HG03469 (cell line): ENCODE data around the gene SMIM5.

Experiments used
- ATAC-seq: cut with Tn5 transposase; IDR thresholded peaks from one replicate; pipeline ENCODE4 v1.9.1; 2021; ENCODE audit warnings: mild to moderate bottlenecking, moderate library complexity, moderate number of reproducible peaks; ENCODE audit not compliant: unreplicated experiment

The SMIM5 gene

DNA sequence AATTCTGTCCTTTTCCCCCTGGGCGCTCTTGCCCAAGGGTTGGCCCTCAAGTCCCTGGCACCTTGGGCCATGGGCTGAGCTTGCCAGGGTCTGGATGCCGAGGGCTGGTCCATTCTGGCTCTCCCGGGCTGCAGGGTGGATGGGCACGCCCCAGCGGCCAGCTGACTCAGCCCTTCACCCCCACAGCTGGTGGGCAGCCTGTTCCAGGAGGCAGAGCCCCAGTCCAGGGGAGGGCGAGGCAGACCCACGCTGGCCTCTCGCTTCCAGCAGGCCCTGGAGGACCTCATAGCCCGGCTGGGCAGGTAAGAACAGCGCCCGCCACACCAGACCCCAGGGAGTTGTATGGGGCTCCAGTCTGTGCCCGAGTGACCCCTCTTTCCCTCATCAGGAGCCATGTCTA is 30.6 kb upstream of the SMIM5 start:
- ATAC-seq, result no peak

DNA sequence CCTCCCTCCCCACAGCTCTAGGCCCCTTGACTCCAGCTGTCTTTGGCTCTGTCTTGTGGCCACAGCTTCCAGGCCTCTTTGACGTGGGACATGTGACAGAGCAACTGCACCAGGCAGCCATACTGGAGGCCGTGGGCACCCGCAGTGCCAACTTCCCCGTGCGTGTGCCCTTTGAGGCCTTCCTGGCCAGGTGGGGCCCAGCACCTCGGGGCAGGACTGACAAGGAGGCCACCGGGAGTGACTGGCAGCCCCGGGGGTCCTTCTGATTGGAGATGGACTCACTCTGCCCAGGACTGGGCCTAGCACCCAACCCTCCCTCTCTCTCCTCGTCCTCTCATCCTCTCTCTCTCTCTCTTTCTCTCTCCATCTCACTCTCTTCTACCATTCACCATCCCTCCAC is 30.1 kb upstream of the SMIM5 start:
- no peak for ATAC-seq

DNA sequence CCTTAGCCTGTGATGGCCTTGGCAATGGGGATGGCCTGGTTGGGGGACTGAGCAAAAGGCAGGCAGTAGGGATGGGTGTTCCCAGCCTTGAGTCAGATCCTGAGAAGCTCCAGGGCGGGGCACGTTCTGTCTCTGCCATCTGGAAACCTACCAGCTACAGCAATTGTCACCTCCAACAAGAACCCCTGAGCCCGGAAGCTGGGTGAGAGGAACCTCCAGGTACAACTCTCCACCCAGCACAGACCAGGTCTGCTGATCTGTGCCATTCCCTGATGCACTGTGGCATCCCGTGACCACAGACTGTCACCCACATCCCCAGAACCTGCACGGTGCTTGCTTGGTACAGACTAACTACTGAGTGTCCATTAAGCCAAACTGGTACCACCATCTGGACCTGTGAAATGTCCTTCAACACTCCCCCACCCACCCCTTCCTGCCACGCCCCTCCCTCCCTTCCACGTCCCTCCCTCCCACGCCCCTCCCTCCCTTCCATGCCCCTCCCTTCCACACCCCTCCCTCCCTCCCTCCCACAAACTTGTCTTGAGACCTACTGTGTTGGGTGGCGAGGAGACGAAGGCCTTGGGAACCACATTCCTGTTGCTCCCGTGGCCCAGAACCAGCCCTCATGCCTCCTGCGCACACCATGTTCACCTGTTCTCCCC is 29.1 kb upstream of the SMIM5 start:
- ATAC-seq, result no peak

DNA sequence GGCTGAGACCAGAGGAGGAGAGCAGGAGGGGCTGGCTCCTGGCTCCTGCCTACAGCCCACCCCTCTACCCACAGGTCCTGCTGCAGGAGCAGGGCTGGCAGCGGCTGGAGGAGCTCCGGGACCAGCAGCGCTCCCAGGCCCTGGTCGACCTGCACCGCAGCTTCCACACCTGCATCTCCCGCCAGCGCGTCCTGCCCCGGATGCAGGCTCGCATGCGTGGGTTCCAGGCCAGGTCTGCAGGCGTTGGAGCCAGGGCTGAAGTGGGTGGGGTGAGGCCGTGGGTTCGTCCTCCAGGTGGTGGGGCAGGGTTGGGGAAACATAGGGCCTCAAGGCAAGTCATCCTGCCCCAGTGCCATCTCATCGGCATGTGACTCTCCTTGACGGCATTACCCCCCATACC is 27.4 kb upstream of the SMIM5 start:
- no peak for ATAC-seq

DNA sequence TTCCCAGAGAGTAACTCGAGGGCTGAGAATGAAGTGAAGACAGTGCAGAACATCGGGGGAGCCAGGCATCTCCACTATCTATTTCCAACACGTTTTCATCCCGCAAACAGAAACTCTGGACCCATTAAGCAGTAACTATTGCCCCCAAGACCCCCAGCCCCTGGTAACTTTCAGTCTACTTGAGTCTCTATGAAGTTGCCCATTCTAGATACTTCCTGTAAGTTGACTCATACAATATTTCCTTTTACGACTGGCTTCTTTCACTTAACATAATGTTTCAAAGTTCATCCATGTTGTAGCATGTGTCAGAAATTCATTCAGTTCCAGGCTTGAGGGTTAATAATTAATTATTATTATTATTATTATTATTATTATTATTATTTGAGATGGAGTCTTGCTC is 26.1 kb upstream of the SMIM5 start:
- no peak for ATAC-seq

DNA sequence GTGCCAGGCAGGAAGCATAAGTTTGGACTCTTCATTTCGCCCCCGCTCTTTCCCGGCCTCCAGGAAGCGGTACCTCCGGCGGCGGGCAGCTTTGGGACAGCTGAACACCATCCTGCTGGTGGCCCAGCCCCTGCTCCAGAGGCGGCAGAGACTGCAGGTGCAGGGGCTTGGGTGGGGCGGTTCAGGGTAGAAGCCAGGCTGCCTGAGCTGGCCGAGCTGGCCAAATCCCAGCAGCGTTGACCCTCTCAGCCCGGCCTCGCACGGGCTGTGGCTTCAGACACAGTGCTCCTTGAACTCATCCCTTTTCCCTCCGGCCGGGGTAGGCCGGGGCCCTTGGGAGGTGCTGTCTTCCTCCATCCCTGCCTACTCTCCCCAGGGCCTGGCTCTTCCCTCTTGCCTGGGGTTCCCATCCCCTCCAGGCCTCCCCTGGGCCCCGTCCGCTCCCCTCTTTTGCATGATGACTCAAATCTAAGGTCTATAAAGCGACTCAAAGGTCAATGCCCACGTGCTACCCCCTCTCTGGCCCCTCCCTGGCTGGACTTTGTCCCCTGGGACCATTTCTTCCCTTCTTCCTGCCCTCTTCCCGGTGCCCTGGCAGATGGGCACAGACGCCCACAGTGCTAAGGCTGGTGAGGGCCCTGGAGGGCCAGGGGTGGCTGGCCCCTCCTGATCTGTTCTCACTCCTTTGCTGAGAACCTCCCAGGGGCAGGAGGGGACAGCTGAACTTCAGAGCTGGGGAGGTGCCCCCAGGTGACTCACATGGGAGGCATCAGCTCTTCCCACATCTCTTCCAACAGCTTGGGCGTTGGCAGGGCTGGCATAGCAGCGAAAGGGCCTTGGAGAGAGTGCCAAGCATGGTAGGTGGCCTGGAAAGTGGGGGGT is 22.9 kb upstream of the SMIM5 start:
- ATAC-seq, result no peak

DNA sequence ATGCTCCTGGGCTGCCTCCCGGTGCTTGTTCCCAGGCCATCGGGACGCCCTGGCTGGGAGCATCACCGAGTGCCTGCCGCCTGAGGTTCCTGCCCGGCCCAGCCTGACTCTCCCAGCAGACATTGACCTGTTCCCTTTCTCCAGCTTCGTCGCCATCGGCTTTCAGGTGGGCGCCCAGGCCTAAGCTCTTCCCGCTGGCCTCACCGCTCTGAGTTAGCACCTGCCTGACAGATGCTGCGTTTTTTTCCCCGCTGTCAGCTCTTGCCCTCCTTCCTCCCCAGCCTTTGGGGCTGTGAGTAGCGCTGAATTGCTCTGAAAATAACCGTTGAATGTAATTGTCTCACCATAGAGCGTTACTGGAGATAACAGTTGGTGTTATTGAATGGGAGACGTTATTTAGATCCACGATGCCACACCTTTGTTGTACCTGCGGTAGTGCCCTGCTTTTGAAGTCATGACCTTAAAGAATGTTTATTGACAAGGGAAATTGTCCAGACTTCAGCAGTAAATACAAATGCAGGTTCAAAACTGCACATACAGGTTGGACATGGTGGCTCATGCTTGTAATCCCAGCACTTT is 21.3 kb upstream of the SMIM5 start:
- ATAC-seq, result no peak

DNA sequence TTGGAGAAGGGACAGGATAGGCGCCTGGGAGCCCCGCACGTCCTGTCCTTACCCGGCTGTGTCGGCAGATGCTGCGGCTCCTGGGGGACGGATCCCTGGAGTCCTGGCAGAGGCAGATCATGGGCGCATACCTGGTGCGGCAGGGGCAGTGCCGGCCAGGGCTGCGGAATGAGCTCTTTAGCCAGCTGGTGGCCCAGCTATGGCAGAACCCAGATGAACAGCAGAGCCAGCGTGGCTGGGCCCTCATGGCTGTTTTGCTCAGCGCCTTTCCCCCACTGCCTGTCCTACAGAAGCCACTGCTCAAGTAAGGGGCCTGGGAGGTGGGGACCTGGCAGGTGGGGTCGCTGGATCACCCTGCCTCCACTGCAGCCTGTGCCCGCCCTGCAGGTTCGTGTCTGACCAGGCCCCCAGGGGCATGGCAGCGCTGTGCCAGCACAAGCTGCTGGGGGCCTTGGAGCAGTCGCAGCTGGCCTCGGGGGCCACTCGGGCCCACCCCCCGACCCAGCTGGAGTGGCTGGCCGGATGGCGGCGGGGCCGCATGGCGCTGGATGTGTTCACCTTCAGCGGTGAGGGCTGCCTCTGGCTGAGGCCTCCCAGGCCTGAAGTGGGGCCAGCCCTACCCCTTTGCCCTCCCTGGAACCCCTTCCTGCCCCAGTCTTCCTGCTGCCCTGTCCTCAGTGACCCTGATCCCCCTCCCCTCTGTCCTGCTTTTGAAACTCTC is 20.2 kb upstream of the SMIM5 start:
- no peak for ATAC-seq

DNA sequence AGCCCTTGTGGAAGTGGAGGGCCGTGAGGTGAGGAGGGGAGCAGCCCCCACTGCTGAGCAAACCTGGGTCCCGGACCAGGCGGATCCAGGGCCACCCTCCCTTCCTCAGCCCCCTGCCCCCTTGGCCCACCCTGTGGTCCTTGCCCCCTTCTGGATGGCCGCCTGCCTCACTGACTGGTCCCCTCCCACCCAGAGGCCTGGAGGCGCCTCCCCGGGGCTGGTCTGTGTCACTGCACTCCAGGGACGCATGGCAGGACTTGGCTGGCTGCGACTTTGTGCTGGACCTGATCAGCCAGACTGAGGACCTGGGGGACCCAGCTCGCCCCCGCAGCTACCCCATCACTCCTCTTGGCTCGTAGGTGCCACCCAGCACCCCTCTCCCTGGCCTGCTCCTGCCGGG is 19.2 kb upstream of the SMIM5 start:
- no peak for ATAC-seq

DNA sequence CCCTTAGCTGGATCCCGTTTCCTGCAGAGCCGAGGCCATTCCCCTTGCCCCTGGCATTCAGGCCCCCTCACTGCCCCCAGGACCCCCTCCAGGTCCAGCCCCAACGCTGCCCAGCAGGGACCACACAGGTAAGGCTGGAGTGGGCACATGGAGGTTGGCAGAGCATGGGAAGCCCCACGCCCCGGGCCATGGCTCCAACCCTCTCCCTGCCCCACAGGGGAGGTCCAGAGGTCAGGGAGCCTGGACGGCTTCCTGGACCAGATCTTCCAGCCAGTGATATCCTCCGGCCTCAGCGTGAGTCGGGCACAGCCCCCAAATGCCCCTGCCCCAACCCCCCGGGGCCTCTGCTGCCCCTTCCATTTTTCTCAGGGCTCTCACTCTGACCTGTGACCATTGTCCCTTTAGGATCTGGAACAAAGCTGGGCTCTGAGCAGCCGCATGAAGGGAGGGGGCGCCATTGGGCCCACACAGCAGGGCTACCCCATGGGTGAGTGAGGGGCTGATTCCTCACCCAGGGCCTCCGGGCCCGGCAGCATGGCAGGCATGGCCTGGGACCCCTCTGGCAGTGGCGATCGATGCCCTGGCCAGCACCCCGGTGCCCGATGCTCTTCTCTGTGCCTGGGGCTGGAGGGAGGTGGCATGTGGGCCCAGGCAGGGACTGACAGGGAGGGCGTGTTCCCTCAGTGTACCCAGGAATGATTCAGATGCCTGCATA is 18.5 kb upstream of the SMIM5 start:
- no peak for ATAC-seq

DNA sequence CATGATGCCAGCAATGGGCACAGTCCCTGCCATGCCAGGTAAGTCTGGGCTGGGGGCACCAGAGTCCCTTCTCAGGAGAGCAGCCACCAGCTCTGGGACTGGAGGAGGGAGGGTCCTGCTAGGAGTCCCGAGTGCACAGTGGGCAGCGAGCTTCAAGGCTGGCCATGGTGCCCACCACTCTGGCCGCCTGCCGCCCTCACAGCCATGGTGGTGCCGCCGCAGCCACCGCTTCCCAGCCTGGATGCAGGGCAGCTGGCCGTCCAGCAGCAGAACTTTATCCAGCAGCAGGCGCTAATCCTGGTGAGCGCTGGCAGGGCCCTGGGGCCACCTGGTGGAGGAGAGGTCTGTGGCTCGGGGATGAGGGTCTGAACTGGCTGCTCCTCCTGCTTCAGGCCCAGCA is 17.9 kb upstream of the SMIM5 start:
- ATAC-seq, result no peak

DNA sequence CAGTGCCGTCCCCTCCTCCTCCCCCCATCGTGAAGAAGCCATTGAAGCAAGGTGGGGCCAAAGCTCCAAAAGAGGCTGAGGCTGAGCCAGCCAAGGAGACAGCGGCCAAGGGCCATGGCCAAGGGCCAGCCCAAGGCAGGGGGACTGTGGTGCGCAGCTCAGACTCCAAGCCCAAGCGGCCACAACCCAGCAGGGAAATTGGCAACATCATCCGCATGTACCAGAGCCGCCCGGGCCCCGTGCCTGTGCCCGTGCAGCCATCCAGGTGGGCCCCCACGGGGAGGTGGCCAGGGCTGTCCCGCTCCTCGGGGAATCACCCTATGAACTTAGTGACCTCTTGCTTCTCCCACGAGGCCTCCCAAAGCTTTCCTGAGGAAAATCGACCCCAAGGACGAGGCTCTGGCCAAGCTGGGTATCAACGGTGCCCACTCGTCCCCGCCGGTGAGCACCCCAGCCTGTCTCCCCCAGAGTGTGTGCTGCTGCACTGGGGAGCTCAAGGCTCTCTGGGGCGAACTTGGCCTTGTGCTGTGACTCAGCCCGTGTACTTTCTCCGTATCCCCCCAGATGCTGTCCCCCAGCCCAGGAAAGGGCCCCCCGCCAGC is 16.6 kb upstream of the SMIM5 start:
- ATAC-seq, result no peak

DNA sequence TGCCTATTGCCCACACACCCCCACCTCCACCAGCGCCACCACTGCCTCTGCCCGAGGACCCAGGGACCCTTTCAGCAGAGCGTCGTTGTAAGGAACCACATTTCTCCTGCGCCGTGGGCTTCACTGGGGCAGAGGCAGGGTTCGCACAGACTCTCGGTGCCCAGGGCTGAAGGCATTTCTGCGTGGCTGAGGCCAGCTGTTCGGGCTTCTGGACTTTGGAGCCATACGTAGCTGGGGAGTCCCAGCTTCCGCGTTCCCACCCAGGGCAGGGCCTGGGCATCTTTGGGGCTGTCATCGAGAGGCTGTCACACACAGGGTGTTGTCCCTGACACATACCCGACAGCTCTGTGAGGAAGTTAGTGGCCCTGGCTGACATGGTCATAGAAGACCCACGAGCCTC is 16.0 kb upstream of the SMIM5 start:
- no peak for ATAC-seq

DNA sequence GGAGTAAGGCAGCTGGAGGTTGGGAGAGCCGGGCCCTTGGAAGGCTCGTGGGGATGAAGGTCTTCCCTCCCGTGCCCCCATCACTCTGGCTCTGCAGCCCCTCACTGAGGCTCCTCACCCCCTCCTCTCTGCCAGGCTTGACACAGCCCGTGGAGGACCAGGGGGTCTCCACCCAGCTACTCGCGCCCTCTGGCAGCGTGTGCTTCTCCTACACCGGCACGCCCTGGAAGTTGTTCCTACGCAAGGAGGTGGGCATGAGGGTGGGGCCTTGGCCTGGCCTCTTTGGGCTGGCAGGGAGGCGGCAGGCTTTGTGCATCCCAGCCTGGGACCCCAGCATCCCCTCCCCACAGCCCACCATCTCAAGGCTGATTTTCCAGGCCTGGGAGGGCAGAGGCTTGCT is 15.6 kb upstream of the SMIM5 start:
- no peak for ATAC-seq

DNA sequence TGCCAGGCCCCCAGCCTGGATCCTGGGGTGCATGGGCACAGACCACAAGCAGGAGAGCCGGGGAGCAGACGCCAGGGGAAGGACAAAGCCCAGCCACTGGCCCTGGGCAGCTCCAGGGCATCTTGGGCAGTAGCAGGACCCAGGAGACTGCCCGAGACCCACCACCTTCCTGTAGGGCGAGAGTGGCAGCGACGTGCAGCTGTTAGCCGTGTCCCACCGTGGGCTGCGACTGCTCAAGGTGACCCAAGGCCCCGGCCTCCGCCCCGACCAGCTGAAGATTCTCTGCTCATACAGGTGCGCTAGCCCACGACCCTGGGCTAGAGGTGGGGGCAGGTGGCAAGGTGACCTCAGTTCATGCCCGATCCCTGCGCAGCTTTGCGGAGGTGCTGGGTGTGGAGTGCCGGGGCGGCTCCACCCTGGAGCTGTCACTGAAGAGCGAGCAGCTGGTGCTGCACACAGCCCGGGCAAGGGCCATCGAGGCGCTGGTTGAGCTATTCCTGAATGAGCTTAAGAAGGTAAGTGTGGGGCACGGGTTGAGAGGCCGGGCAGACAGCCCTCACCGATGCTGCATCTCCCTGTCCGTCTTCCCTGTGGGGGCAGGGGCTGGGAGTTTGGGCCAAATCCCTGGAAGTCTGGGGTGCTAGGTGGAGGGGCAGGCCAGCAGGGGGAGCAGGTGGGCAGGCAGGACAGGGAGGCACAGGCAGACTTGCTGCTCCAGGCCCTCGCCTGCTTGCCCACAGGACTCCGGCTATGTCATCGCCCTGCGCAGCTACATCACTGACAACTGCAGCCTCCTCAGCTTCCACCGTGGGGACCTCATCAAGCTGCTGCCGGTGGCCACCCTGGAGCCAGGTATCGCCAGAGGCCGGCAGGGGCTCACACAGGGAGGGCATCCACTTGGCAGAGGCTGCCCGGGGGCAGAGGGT is 13.5 kb upstream of the SMIM5 start:
- ATAC-seq, result no peak

DNA sequence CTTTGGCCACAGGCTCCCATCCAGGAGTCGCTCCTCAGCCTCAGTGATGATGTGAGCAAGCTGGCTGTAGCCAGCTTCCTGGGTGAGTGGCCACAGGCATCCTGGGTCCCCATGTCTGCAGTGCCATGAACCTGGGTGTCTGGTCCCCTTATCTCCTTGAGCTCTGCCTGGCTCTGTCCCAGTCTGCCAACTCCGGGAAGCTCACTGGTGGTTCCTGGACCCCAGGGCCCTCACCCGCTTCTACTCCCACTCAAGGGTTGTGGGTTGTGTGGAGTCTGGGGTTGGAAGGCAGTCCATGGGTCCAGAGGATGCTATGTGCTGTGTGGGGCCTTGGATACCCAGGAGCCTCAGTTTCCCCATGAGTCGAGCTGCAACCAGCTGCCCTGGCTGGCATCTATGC is 11.7 kb upstream of the SMIM5 start:
- no peak for ATAC-seq

DNA sequence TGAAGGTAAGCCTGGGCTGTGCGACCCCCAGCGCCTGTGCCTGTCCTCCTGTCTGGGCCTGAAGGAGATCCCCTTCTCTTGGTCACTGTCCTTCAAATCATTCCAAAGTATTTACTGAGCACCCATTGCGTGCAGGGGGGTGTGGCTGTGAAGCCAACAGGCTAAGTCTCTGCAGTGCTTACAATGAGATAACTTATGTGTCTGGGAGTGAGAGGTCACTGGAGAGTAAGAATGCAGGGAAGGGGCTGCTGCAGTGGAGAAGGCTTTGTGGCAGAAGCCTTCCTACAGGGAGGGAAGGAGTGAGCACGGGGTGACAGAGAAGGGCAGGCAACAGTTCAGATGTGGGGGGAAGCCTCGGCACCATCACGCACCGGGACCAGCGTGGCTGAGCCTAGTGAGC is 11.2 kb upstream of the SMIM5 start:
- no peak for ATAC-seq

DNA sequence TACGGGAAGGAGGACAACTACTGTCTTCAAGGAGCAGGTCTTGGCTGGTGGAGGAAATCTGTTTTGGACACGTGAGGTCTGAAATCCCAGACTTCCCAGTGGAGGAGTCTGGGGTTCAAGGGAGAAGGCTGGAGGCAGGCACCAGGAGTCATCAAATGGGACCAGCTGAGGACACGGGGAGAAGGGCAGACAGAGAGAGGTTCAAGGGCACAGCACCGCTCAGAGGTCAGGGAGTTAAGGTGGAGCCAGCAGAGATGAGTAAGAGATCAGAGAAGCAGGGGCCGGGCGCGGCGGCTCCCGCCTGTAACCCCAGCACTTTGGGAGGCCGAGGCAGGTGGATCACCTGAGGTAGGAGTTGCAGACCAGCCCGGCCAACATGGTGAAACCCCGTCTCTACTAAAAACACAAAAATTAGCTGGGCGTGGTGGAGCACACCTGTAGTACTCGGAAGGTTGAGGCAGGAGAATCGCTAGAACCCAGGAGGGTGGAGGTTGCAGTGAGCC is 10.4 kb upstream of the SMIM5 start:
- no peak for ATAC-seq

DNA sequence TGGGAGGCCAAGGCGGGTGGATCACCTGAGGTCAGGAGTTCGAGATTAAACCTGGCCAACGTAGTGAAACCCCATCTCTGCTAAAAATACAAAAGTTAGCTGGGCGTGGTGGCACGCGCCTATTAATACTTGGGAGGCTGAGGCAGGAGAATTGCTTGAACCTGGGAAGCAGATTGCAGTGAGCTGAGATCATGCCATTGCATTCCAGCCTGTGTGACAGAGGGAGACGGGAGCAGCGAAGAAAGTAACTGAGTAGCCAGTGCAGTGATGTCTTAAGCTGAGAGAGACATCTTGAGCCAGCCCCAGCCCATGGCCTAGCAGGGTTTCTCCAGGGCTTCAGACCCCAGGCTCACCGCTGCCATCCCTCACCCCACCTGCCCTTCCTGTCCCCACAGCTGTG is 9.8 kb upstream of the SMIM5 start:
- no peak for ATAC-seq
